Gastrocnemius medialis (tissue), 4 donors: ENCODE data around the gene NSUN2. TPM values are rescaled to one million over a fixed set of nuclear protein-coding genes. Genes with fewer than 3 reads are reported as not detected.

Experiments
- ATAC-seq, 2 donors: fragments of 150-250 bp; one replicate each; pipeline ENCODE4 v1.9.1; 2016
- DNase-seq, 2 donors: peaks; one replicate each; pipeline ENCODE4 v3.0.0-alpha.2; 2019
- H3K27ac ChIP-seq, 4 donors: fragments of 200-600 bp; sonication (generic); 1 replicate in 1 of 4; 2 replicates in 3 of 4; pipeline ENCODE4 v1.5.1; 2016 to 2018; ENCODE audit warnings: mild to moderate bottlenecking in 2 of 4, moderate library complexity in 1 of 4
- H3K27me3 ChIP-seq, 3 donors: fragments of 200-600 bp; sonication (generic) in 2 of 3; 1 replicate in 1 of 3; 2 replicates in 2 of 3; pipeline versions ENCODE4 v1.5.1 to v1.6.0; 2016 to 2019; ENCODE audit warnings: mild to moderate bottlenecking in 1 of 3, moderate library complexity in 1 of 3
- H3K36me3 ChIP-seq, 2 donors: fragments of 200-600 bp; sonication (generic) in 1 of 2; one replicate each; pipeline ENCODE4 v1.5.1; 2017 to 2018
- H3K4me1 ChIP-seq, 2 donors: fragments of 200-600 bp; sonication (generic) in 1 of 2; one replicate each; pipeline ENCODE4 v1.5.1; 2016 to 2017; ENCODE audit warnings: mild to moderate bottlenecking in 2 of 2
- H3K4me3 ChIP-seq, 4 donors: fragments of 200-600 bp; sonication (generic) in 3 of 4; 1 replicate in 1 of 4; 2 replicates in 3 of 4; pipeline ENCODE4 v1.5.1; 2016 to 2019; ENCODE audit warnings: mild to moderate bottlenecking in 2 of 4
- H3K9me3 ChIP-seq, 3 donors: fragments of 200-600 bp; sonication (generic) in 2 of 3; 1 replicate in 1 of 3; 2 replicates in 2 of 3; pipeline ENCODE4 v1.5.1; 2016 to 2019
- CTCF ChIP-seq, 5 experiments: fragments of 450-650 bp in 3 of 5; fragments of 200-600 bp in 2 of 5; sonication (generic) in 2 of 5; IDR thresholded peaks in 4 of 5; conservative IDR thresholded peaks in 1 of 5; 1 replicate in 4 of 5; 2 replicates in 1 of 5; pipeline ENCODE4 v1.5.1; 2016 to 2019; ENCODE audit warnings: antibody characterized with exemption in 5 of 5, mild to moderate bottlenecking in 3 of 5, moderate library complexity in 3 of 5
- POLR2A ChIP-seq, 2 donors: fragments of 450-650 bp; IDR thresholded peaks; one replicate each; pipeline ENCODE4 v1.6.1; 2017; ENCODE audit warnings: antibody characterized with exemption in 2 of 2, mild to moderate bottlenecking in 2 of 2, moderate library complexity in 2 of 2
- in situ Hi-C, 4 donors: fragments of 200-750 bp; cut with MboI; loops; one replicate each; pipeline versions ENCODE4 v1.15.0 to v1.8.0; 2017; ENCODE audit warnings: low sequenced_read_pairs in 4 of 4
- intact Hi-C: fragments of 100-400 bp; cut with DNase I; formaldehyde crosslinking; loops from one replicate; pipeline ENCODE4 v1.15.1; 2023; ENCODE audit warnings: low total_unique reads
- total RNA-seq, 4 donors: library from RNA; depleted of rRNA; stranded (reverse); fragments of >200 nt; gene quantifications; one replicate each; pipeline versions ENCODE4 v1.1.0 to v1.2.3, GENCODE V29; 2016

The NSUN2 gene
- total RNA-seq, 4 donors from 2014 or later = 29.4 to 45.9 (median 38.0) TPM

DNA sequence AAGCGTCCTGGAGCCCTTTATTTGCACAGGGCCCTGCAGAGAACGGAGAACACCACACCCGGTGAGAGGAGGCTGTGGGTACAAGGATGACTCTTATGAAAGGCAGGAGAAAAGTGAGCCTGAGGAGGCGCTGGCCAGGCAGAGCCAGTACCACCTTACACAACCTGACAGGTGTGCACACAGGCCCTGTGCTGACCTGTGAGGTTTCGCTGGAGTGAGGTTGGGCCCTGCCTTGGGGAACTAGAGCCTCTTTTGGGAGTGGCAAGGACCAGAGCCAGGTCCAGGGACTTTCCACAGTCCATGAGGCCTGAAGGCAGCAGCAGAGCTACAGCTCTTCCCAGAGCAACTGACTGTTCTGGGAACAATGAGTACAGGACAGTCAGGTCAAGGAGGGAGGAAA, 3.4 kb upstream of the NSUN2 start:
- Histone ChIP-seq H3K4me1 (peaks cover 19 to 23% of the 10 kb centered on the region in 2 donors), H3K27me3 (no peaks in the 10 kb centered on the region), H3K27ac (no peak overlapping the region), H3K4me3 (no peak overlapping the region), H3K9me3 (no peaks in the 10 kb centered on the region), H3K36me3 (peaks cover 0 to 3% of the 10 kb centered on the region in 2 donors)
- ATAC-seq = no peak
- DNase-seq = no peak
- intact Hi-C loops = loop anchor here (10.0 kb wide), 1 partner anchor 1141 kb away; no protein-coding TSS in a partner anchor
- TF ChIP-seq POLR2A (IDR thresholded peaks at IDR 0.05) = no peak
- in situ Hi-C loops = loop anchor here in 2 of 4 donors (10.0 to 25.0 kb wide), 3 partner anchors 79 to 1226 kb away; partner anchors contain the start of genes CFAP90 (in 2 of the 2), FASTKD3 (in 2 of the 2), MTRR (in 2 of the 2) and TENT4A (in 1 of the 2)

DNA sequence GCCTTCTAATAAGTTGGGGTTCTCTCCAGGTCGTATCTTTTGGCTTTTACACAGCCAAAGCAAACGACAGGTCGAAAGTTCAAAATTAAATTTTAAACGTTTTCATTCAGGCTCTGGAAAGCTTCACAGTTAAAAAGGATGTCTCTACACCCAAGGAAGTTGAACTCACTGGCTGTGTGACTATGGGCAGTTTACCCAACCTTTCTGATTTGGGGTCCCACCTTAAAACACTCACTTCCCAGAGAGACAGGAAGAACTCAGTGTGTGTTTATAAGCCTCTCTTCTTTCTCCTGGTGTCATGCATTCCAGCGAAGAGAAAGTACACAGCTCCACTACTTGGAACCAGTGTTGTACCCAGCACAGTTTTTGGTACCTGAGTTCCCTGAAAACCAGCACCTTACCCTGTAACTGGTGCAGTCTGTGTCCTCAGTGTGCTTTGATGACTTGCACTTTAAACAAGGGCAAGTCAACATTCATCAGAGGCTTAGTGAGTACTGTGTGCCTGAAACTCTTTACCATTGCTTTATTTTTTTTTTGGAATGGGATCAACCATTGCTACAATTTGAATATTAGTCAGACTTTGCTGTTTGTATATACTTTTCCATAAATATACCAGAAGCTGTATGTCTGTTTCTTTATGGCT, 2.1 kb upstream of the NSUN2 start:
- no peak for ATAC-seq
- in situ Hi-C loops = loop anchor here in 2 of 4 donors (5.0 to 25.0 kb wide), 4 partner anchors 80 to 1227 kb away; partner anchors contain the start of genes CFAP90 (in 2 of the 2), FASTKD3 (in 2 of the 2), MTRR (in 2 of the 2) and TENT4A (in 1 of the 2)
- Histone ChIP-seq H3K4me1 (peaks cover 20 to 26% of the 10 kb centered on the region in 2 donors), H3K4me3 (no peak overlapping the region), H3K27me3 (no peaks in the 10 kb centered on the region), H3K27ac (no peak overlapping the region), H3K9me3 (no peaks in the 10 kb centered on the region), H3K36me3 (peaks cover 0 to 17% of the 10 kb centered on the region in 2 donors)
- no peak for TF ChIP-seq CTCF (IDR thresholded peaks at IDR 0.05 in 4 of 5, conservative IDR thresholded peaks at IDR 0.05 in 1 of 5)
- TF ChIP-seq POLR2A (IDR thresholded peaks at IDR 0.05) = no peak
- DNase-seq = no peak
- intact Hi-C loops = loop anchor here (10.0 kb wide), 1 partner anchor 1140 kb away; no protein-coding TSS in a partner anchor

GRCh38 chr5:6634306-6634705, 1.5 kb upstream of the NSUN2 start:
- Histone ChIP-seq H3K36me3 (peaks cover 0 to 21% of the 10 kb centered on the region in 2 donors), H3K27me3 (no peaks in the 10 kb centered on the region), H3K9me3 (no peaks in the 10 kb centered on the region), H3K27ac (no peak overlapping the region), H3K4me1 (peaks cover 20 to 26% of the 10 kb centered on the region in 2 donors), H3K4me3 (peak overlapping the region; percentile 76 to 87 (median 85))
- in situ Hi-C loops (loop anchor here in 2 of 4 donors (5.0 to 25.0 kb wide), 4 partner anchors 80 to 1228 kb away; partner anchors contain the start of genes CFAP90 (in 2 of the 2), FASTKD3 (in 2 of the 2), MTRR (in 2 of the 2) and TENT4A (in 1 of the 2)), intact Hi-C loops (loop anchor here (10.0 kb wide), 1 partner anchor 1140 kb away; no protein-coding TSS in a partner anchor)
- no peak for TF ChIP-seq CTCF (IDR thresholded peaks at IDR 0.05 in 4 of 5, conservative IDR thresholded peaks at IDR 0.05 in 1 of 5)
- TF ChIP-seq POLR2A (IDR thresholded peaks at IDR 0.05) = no peak
- DNase-seq = no peak
- ATAC-seq = no peak

DNA sequence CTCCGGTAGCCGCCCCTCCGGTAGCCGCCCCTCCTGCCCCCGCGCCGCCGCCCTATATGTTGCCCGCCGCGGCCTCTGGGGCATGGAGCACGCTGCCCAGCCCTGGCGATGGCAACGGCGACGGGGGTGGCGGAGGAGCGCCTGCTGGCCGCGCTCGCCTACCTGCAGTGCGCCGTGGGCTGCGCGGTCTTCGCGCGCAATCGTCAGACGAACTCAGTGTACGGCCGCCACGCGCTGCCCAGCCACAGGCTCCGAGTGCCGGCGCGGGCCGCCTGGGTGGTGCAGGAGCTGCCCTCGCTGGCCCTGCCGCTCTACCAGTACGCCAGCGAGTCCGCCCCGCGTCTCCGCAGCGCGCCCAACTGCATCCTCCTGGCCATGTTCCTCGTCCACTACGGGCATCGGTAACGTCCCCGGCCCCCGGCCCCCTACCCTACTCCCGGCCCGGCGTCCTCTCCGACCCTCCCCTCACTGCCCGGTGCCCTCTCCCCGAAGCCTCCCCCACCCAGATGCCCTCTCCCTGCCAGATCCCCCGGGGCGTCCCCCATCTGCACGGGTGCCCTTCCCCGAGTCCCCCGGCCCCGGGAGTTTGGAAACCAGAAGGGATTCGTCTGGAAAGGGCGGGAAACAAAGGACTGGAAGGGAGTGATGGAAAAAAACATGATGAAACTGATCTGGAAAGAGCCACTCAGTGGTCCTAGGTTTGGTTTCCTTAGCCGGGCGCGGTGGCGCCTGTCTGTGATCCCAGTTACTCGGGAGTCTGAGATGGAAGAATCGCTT, 813 bp upstream of the NSUN2 start:
- Histone ChIP-seq H3K4me3 (peak overlapping the region; percentile 76 to 87 (median 85)), H3K36me3 (peaks cover 0 to 27% of the 10 kb centered on the region in 2 donors), H3K27ac (peak overlapping the region; percentile 84 to 95 (median 90)), H3K27me3 (no peaks in the 10 kb centered on the region), H3K4me1 (peaks cover 20 to 26% of the 10 kb centered on the region in 2 donors), H3K9me3 (no peaks in the 10 kb centered on the region)
- TF ChIP-seq CTCF (IDR thresholded peaks at IDR 0.05 in 4 of 5, conservative IDR thresholded peaks at IDR 0.05 in 1 of 5) (peak in 2 of 5 experiments; percentile 22 to 31), POLR2A (IDR thresholded peaks at IDR 0.05) (no peak)
- DNase-seq = peak in 1 of 2 donors; percentile 19
- ATAC-seq = peak; percentile 64 to 68
- intact Hi-C loops (loop anchor here (1.0 to 10.0 kb wide), 5 partner anchors 71 to 1211 kb away; partner anchors contain the start of genes ICE1 and TENT4A), in situ Hi-C loops (loop anchor here in 2 of 4 donors (5.0 to 25.0 kb wide), 4 partner anchors 81 to 1229 kb away; partner anchors contain the start of genes CFAP90 (in 2 of the 2), FASTKD3 (in 2 of the 2), MTRR (in 2 of the 2) and TENT4A (in 1 of the 2))
